ENCODE measurements around the gene LTC4S. TPM values are rescaled to one million over a fixed set of nuclear protein-coding genes. Genes with fewer than 3 reads are reported as not detected.

The LTC4S gene
- polyA plus RNA-seq, 3 donors, result 0.65 to 2.1 (median 0.69) TPM

GRCh38 chr5:179825655-179826182, 31.9 kb downstream of the LTC4S start:
- intact Hi-C loops (cut with micrococcal nuclease), result loop anchor here in 1 of 2 donors (10.0 kb wide), 2 partner anchors 149 to 201 kb away; partner anchors contain the start of gene HNRNPH1
- H3K9ac ChIP-seq (ENCODE audit: insufficient read depth, low read length, poor library complexity, severe bottlenecking), result no peak overlapping the region

GRCh38 chr5:179827680-179828079, 33.9 kb downstream of the LTC4S start:
- Histone ChIP-seq H3K27ac (ENCODE audit: low read depth in 1 of 2, low read length in 2 of 2) (peak overlapping the region; percentile 73 to 76), H4K20me1 (ENCODE audit: insufficient read depth, low read length) (peaks cover 100% of the 10 kb centered on the region), H3K4me3 (replicated peaks in 1 of 3; ENCODE audit: low read depth in 2 of 3, low read length in 3 of 3) (peak overlapping the region in 1 of 3 experiments; percentile 51), H3K9me3 (replicated peaks in 1 of 2; ENCODE audit: control insufficient read depth in 1 of 2, insufficient read depth in 1 of 2, low read length in 2 of 2) (no peaks in the 10 kb centered on the region), H3K9ac (ENCODE audit: insufficient read depth, low read length, poor library complexity, severe bottlenecking) (no peak overlapping the region), H3K27me3 (ENCODE audit: control insufficient read depth in 2 of 2, insufficient read depth in 2 of 2, low read length in 2 of 2) (no peaks in the 10 kb centered on the region), H3K4me1 (ENCODE audit: control insufficient read depth in 1 of 2, insufficient read depth in 2 of 2, low read length in 2 of 2) (peaks cover 20 to 34% of the 10 kb centered on the region in 2 donors), H3K4me2 (replicated peaks; ENCODE audit: extremely low read depth, low read length, poor library complexity, severe bottlenecking) (peak overlapping the region; percentile 55), H2AFZ (ENCODE audit: insufficient read depth, low read depth, low read length, poor library complexity, severe bottlenecking) (no peak overlapping the region), H3K36me3 (replicated peaks in 1 of 2; ENCODE audit: control insufficient read depth in 1 of 2, insufficient read depth in 2 of 2, low read length in 2 of 2) (peaks cover 92 to 97% of the 10 kb centered on the region in 2 donors), H3K79me2 (ENCODE audit: insufficient read depth, low read length) (peaks cover 51% of the 10 kb centered on the region)
- peak overlapping the region; percentile 86 to 94 (median 92) for H3K27ac Mint-ChIP-seq
- H3K4me1 Mint-ChIP-seq, result peaks cover 41% of the 10 kb centered on the region
- H3K9me3 Mint-ChIP-seq, result peaks cover 0 to 2% (median 0%) of the 10 kb centered on the region in 7 donors
- peak; percentile 14 for TF ChIP-seq CTCF (IDR thresholded peaks at IDR 0.05)
- H3K36me3 Mint-ChIP-seq, result peaks cover 93 to 99% of the 10 kb centered on the region in 2 donors
- 0% methylated on average over 6 of the region's 9 CpGs for WGBS (ENCODE audit: insufficient coverage)
- H3K27me3 Mint-ChIP-seq (ENCODE audit: low read depth in 3 of 3), result peaks cover 0 to 1% (median 0%) of the 10 kb centered on the region in 3 donors
- intact Hi-C loops (cut with micrococcal nuclease), result loop anchor here in 1 of 2 donors (10.0 kb wide), 2 partner anchors 147 to 203 kb away; partner anchors contain the start of gene HNRNPH1
- H3K4me3 Mint-ChIP-seq, result peak overlapping the region; percentile 43 to 53
- DNase-seq, result peak; percentile 84 to 92 (median 90)

More at GRCh38 chr5:179825655-179826182, 31.9 kb downstream of the LTC4S start:
- Mint-ChIP-seq H3K9me3 (peaks cover 0 to 2% (median 0%) of the 10 kb centered on the region in 7 donors), H3K27ac (peak overlapping the region in 3 of 7 donors; percentile 15 to 76 (median 50)), H3K36me3 (peaks cover 80 to 86% of the 10 kb centered on the region in 2 donors), H3K4me3 (no peak overlapping the region), H3K27me3 (ENCODE audit: low read depth in 3 of 3) (peaks cover 0 to 1% (median 0%) of the 10 kb centered on the region in 3 donors), H3K4me1 (peaks cover 50% of the 10 kb centered on the region)
- TF ChIP-seq CTCF (IDR thresholded peaks at IDR 0.05), result no peak
- no peak overlapping the region for H2AFZ ChIP-seq (ENCODE audit: insufficient read depth, low read depth, low read length, poor library complexity, severe bottlenecking)
- no peaks in the 10 kb centered on the region for H3K27me3 ChIP-seq (ENCODE audit: control insufficient read depth in 2 of 2, insufficient read depth in 2 of 2, low read length in 2 of 2)
- no peak overlapping the region for H3K4me3 ChIP-seq (replicated peaks in 1 of 3; ENCODE audit: low read depth in 2 of 3, low read length in 3 of 3)
- peaks cover 65% of the 10 kb centered on the region for H3K79me2 ChIP-seq (ENCODE audit: insufficient read depth, low read length)
- no peak overlapping the region for H3K27ac ChIP-seq (ENCODE audit: low read depth in 1 of 2, low read length in 2 of 2)
- H4K20me1 ChIP-seq (ENCODE audit: insufficient read depth, low read length), result peaks cover 100% of the 10 kb centered on the region
- WGBS (ENCODE audit: insufficient coverage), result 98% methylated on average over 11 of the region's 13 CpGs
- no peaks in the 10 kb centered on the region for H3K9me3 ChIP-seq (replicated peaks in 1 of 2; ENCODE audit: control insufficient read depth in 1 of 2, insufficient read depth in 1 of 2, low read length in 2 of 2)
- no peak for DNase-seq
- no peak overlapping the region for H3K4me2 ChIP-seq (replicated peaks; ENCODE audit: extremely low read depth, low read length, poor library complexity, severe bottlenecking)
- peaks cover 76 to 81% of the 10 kb centered on the region in 2 donors for H3K36me3 ChIP-seq (replicated peaks in 1 of 2; ENCODE audit: control insufficient read depth in 1 of 2, insufficient read depth in 2 of 2, low read length in 2 of 2)
- peaks cover 30 to 44% of the 10 kb centered on the region in 2 donors for H3K4me1 ChIP-seq (ENCODE audit: control insufficient read depth in 1 of 2, insufficient read depth in 2 of 2, low read length in 2 of 2)
